Esophagus squamous epithelium (tissue), 4 donors: ENCODE data around the gene KCTD12.

Experiments used
- POLR2A ChIP-seq, 4 donors: fragments of 450-650 bp; IDR thresholded peaks; one replicate each; pipeline ENCODE4 v1.6.1; 2017; ENCODE audit warnings: antibody characterized with exemption in 4 of 4, mild to moderate bottlenecking in 4 of 4, moderate library complexity in 3 of 4
- TF ChIP-seq, protein P1 (sequence below), 6 experiments: fragments of 450-650 bp in 4 of 6; fragments of 200-600 bp in 2 of 6; sonication (generic) in 2 of 6; IDR thresholded peaks; one replicate each; pipeline ENCODE4 v1.5.1; 2016 to 2019; ENCODE audit warnings: antibody characterized with exemption in 6 of 6, mild to moderate bottlenecking in 4 of 6, moderate library complexity in 4 of 6

DNA sequence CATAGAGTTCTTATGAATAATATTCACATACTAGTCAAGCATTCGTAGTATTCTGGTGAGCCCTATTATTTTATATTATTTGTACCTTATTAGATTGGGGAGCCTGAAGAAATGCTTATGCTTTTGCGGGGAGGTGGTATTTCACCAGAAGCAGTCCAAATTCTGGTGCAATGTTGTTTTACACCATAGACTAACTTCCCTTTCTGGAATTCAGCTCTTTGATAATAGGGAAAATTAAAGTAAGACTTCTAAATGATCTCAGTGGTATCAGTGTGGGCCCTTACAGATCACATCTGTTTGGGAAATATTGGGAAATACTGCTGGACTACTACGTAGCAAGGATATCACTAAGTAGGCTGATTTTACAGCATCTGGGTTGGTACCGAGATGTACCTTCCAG lies 34.2 kb downstream of the KCTD12 start:
- TF ChIP-seq, protein P1, sequence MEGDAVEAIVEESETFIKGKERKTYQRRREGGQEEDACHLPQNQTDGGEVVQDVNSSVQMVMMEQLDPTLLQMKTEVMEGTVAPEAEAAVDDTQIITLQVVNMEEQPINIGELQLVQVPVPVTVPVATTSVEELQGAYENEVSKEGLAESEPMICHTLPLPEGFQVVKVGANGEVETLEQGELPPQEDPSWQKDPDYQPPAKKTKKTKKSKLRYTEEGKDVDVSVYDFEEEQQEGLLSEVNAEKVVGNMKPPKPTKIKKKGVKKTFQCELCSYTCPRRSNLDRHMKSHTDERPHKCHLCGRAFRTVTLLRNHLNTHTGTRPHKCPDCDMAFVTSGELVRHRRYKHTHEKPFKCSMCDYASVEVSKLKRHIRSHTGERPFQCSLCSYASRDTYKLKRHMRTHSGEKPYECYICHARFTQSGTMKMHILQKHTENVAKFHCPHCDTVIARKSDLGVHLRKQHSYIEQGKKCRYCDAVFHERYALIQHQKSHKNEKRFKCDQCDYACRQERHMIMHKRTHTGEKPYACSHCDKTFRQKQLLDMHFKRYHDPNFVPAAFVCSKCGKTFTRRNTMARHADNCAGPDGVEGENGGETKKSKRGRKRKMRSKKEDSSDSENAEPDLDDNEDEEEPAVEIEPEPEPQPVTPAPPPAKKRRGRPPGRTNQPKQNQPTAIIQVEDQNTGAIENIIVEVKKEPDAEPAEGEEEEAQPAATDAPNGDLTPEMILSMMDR (IDR thresholded peaks at IDR 0.05), result no peak
- TF ChIP-seq POLR2A (IDR thresholded peaks at IDR 0.05), result no peak
